Kidney epithelial cell (primary cell): ENCODE measurements around the gene GPR17. TPM values are rescaled to one million over a fixed set of nuclear protein-coding genes. Genes with fewer than 3 reads are reported as not detected.

Experiments used
- DNase-seq: peaks from one replicate; pipeline ENCODE4 v3.0.0-alpha.2; 2010; ENCODE audit warnings: low read depth
- H3K27me3 ChIP-seq: 2 replicates; pipeline ENCODE4 v1.6.0; 2011; ENCODE audit warnings: low read length; ENCODE audit not compliant: control insufficient read depth, insufficient read depth
- H3K36me3 ChIP-seq: 2 replicates; pipeline ENCODE4 v1.5.1; 2011; ENCODE audit warnings: low read length; ENCODE audit not compliant: control insufficient read depth, insufficient read depth
- H3K4me3 ChIP-seq: 2 replicates; pipeline ENCODE4 v1.5.1; 2011; ENCODE audit warnings: low read depth, mild to moderate bottlenecking, control low read depth, low read length
- total RNA-seq: library from RNA; depleted of rRNA; stranded (reverse); fragments of >200 nt; gene quantifications from 2 replicates; pipeline ENCODE4 v1.2.3, GENCODE V29; 2015
- TF ChIP-seq, protein P1 (sequence below): IDR thresholded peaks from 2 replicates; pipeline ENCODE4 v1.5.1; 2011; ENCODE audit warnings: mild to moderate bottlenecking, moderate library complexity, low read length, control low read depth, inconsistent platforms; ENCODE audit not compliant: insufficient read depth, poor library complexity, severe bottlenecking

Gene GPR17
- total RNA-seq, 1 donor from 2014 or later, result not detected

DNA sequence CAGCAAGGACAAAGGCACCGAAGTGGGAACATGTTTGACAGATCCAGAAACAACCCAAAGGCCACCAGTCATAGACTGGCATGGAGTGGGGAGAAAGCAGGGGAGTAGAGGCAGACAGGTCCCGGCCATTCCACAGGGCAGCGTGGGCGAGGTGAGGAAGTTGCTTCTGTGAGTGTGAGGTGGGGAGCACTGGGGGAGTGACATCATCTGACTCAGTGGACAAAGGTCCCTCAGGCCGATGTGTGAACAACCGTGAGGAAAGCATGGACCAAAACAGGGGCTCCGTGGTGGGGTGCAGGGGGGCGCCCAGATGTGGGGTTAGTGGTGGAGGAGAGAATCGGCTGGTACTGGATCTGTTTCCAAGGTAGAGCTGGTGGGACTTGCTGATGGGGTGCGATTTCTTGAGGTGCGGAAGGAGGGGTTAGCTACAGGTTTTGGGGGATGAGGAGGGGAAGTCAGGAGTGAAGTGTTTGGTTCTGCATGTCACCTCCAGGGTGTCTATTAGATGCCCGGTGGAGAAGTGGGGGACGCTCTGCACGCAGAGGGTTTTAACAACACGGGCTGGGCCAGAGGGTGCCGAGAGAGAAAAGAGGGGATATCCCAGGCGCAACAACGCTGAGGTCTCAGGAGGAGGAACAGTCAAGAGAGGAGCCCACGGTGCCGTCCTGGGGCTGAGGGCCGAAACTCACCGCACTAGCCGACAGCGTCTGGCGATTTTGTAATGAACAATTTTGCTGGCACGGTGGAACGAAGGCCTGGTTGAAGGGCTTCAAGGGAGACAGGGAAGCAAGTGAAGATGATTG is 52.8 kb downstream of the GPR17 start:
- TF ChIP-seq, protein P1, sequence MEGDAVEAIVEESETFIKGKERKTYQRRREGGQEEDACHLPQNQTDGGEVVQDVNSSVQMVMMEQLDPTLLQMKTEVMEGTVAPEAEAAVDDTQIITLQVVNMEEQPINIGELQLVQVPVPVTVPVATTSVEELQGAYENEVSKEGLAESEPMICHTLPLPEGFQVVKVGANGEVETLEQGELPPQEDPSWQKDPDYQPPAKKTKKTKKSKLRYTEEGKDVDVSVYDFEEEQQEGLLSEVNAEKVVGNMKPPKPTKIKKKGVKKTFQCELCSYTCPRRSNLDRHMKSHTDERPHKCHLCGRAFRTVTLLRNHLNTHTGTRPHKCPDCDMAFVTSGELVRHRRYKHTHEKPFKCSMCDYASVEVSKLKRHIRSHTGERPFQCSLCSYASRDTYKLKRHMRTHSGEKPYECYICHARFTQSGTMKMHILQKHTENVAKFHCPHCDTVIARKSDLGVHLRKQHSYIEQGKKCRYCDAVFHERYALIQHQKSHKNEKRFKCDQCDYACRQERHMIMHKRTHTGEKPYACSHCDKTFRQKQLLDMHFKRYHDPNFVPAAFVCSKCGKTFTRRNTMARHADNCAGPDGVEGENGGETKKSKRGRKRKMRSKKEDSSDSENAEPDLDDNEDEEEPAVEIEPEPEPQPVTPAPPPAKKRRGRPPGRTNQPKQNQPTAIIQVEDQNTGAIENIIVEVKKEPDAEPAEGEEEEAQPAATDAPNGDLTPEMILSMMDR, result no peak
- DNase-seq, result no peak
- Histone ChIP-seq H3K36me3 (no peaks in the 10 kb centered on the region), H3K4me3 (no peak overlapping the region), H3K27me3 (no peaks in the 10 kb centered on the region)

DNA sequence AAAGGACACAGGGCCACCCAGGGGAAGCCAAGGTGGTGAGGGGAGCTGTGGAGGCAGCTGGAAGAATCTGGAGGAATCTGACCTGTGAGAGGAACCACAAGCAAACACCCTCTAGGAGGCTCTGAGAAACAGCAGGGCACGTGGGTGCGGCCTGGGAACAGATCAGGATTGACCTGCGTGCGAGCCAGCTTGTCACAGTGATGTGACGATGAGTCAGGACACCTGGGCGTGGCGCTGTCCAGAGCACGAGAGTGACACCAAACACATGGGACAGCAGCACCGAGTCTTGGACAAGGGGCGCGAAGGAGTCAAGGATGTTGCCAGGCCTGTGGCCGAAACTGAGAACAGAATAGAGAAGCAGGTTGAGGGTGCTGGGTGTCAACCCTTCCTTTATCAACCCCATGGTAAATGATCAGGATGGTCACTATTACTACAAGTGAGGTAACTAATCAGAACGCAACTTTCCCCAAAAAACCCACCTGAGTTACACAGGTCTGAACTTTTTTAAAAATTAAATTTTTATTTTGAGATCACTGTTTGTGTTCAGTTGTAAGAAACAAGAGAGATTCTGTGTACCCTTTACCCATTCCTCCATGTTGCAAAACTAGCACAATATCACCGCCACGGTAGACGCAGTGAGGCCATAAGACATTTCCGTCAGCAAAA is 54.7 kb downstream of the GPR17 start:
- TF ChIP-seq, protein P1, result no peak
- H3K36me3 ChIP-seq, result no peaks in the 10 kb centered on the region
- DNase-seq, result no peak

DNA sequence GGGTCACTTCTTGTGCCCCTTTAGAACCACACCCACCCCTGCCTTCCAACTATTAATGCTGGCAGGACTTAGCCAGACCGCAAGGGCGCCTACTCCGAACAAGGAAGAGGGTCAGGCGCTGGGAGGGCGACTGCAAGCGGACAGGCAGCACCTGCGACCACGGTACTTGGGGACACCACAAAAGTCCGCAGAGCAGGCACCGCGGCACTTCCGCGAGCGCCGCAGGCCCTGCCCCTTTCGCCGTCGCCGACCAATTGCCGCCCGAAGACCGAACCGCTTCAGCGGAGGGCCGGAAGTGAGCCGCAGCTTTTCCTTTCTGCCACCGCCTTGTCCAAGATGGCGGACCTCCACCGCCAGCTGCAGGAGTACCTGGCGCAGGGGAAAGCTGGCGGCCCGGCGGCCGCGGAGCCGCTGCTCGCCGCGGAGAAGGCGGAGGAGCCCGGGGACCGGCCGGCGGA is 55.3 kb downstream of the GPR17 start, which contains the start of gene SFT2D3:
SFT2D3 (plus strand) TSS at position 305 of the 458 bp plus-strand sequence; CDS start at position 337, 32 bp downstream.
- TF ChIP-seq, protein P1, result no peak
- peak; percentile 61 for DNase-seq
- H3K27me3 ChIP-seq, result no peaks in the 10 kb centered on the region
- peak within 1 kb of the TSS; percentile 58 for H3K4me3 ChIP-seq
- H3K36me3 ChIP-seq, result no peaks in the 10 kb centered on the region

More for the DNA sequence above, 54.7 kb downstream of the GPR17 start:
- Histone ChIP-seq H3K27me3 (no peaks in the 10 kb centered on the region), H3K4me3 (peak overlapping the region; percentile 58)

DNA sequence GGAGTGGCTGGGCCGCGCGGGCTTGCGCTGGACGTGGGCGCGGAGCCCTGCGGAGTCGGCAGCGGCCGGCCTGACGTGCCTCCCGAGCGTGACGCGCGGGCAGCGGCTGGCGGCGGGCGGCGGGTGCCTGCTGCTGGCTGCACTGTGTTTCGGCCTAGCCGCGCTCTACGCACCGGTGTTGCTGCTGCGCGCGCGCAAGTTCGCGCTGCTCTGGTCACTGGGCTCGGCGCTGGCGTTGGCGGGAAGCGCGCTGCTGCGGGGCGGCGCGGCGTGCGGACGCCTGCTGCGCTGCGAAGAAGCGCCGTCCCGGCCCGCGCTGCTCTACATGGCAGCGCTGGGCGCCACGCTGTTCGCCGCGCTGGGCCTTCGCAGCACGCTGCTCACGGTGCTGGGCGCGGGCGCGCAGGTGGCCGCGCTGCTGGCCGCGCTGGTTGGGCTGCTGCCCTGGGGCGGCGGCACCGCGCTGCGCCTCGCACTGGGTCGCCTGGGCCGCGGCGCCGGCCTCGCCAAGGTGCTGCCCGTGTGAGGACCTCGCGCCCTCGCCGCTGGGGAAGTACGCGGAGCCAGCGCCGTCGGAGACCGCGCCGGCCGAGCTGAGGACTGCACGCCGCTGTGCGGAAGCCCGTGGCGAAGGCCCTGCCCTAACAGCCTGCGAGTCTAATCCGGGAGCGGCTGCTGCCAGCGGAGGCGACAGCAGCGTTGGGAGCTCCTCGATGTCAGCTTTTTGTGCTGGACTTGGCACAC is 55.9 kb downstream of the GPR17 start:
- TF ChIP-seq, protein P1, result no peak
- H3K27me3 ChIP-seq, result no peaks in the 10 kb centered on the region
- peak overlapping the region; percentile 58 for H3K4me3 ChIP-seq
- no peaks in the 10 kb centered on the region for H3K36me3 ChIP-seq
- DNase-seq, result peak; percentile 21

Other genes with a start within 250 kb of the GPR17 start
- 1.4 and 2.9 TPM in 2 replicates for gene PROC, start 227.7 kb upstream of the GPR17 start, total RNA-seq
- gene IWS1, start 119.7 kb upstream of the GPR17 start, total RNA-seq, result 48.0 and 48.4 TPM in 2 replicates
- gene MYO7B, start 110.5 kb upstream of the GPR17 start, total RNA-seq, result 0.50 and 0.62 TPM in 2 replicates
- gene LIMS2, start 29.4 kb downstream of the GPR17 start, total RNA-seq, result 2.3 and 4.2 TPM in 2 replicates
- gene SFT2D3, start 55.3 kb downstream of the GPR17 start, total RNA-seq, result 7.1 and 8.7 TPM in 2 replicates
- 22.3 and 23.5 TPM in 2 replicates for gene WDR33, start 165.0 kb downstream of the GPR17 start, total RNA-seq
- gene POLR2D, start 212.0 kb downstream of the GPR17 start, total RNA-seq, result 15.9 and 25.1 TPM in 2 replicates
- 27.7 and 29.7 TPM in 2 replicates for gene AMMECR1L, start 239.8 kb downstream of the GPR17 start, total RNA-seq